H4 (cell line): Measurements from ENCODE around the gene SMARCA1. TPM values are rescaled to one million over a fixed set of nuclear protein-coding genes. Genes with fewer than 3 reads are reported as not detected.

Experiments used
- DNase-seq: peaks from one replicate; pipeline ENCODE4 v3.0.0-alpha.2; 2015; ENCODE audit warnings: low spot score
- total RNA-seq: library from RNA; depleted of rRNA; stranded (reverse); fragments of >200 nt; shearing (Covaris generic); gene quantifications from 2 replicates; pipeline ENCODE4 v1.2.3, GENCODE V29; 2014; rRNA removed

Gene SMARCA1
- total RNA-seq, 1 experiment from 2014 or later = 48.5 TPM

- DNase-seq = no peak
Observed at GRCh38 chrX:129452523-129452922, 70.8 kb downstream of the SMARCA1 start.

GRCh38 chrX:129450123-129450522 is 73.2 kb downstream of the SMARCA1 start:
- DNase-seq = no peak

- no peak for DNase-seq
Observed at GRCh38 chrX:129449148-129449547, 74.1 kb downstream of the SMARCA1 start.

- DNase-seq = no peak
Observed at GRCh38 chrX:129445436-129445835, 77.9 kb downstream of the SMARCA1 start.

- DNase-seq = no peak
Observed at GRCh38 chrX:129433945-129434344, 89.3 kb downstream of the SMARCA1 start.

GRCh38 chrX:129433461-129433860 is 89.8 kb downstream of the SMARCA1 start:
- DNase-seq = no peak

- DNase-seq = no peak
Observed at GRCh38 chrX:129427267-129427666, 96.0 kb downstream of the SMARCA1 start.

- no peak for DNase-seq
Observed at GRCh38 chrX:129423191-129423590, 100.1 kb downstream of the SMARCA1 start.

GRCh38 chrX:129404670-129405008 is 118.7 kb downstream of the SMARCA1 start:
- no peak for DNase-seq

GRCh38 chrX:129403974-129404669 is 119.2 kb downstream of the SMARCA1 start:
- DNase-seq = no peak

Other genes starting within 250 kb of the SMARCA1 start
- gene OCRL, start 16.8 kb upstream of the SMARCA1 start, total RNA-seq = 17.7 and 18.5 TPM in 2 replicates
- gene APLN, start 131.5 kb upstream of the SMARCA1 start, total RNA-seq = 0.19 and 0.74 TPM in 2 replicates
- gene XPNPEP2, start 215.5 kb upstream of the SMARCA1 start, total RNA-seq = 0.12 TPM in 1 of 2 replicates, not detected in the other